CD4-positive, alpha-beta T cell (primary cell): ENCODE results near the gene RAMACL. TPM values are rescaled to one million over a fixed set of nuclear protein-coding genes. Genes with fewer than 3 reads are reported as not detected.

ENCODE experiments used
- ATAC-seq: fragments of 200-7000 bp; cut with Tn5 transposase; one replicate; pipeline ENCODE4 v1.10.0; 2022; ENCODE audit warnings: mild to moderate bottlenecking; ENCODE audit not compliant: poor library complexity
- CTCF ChIA-PET: fragments of 350-600 bp; sonication (Branson Sonifier 250); formaldehyde crosslinking; loops from one replicate; lab custom pipeline; 2021; ENCODE audit warnings: antibody characterized with exemption, inconsistent platforms; lab: Charles Lee
- POLR2A ChIA-PET: fragments of 350-600 bp; sonication (Branson Sonifier 250); formaldehyde crosslinking; loops from one replicate; lab custom pipeline; 2021; ENCODE audit warnings: antibody characterized with exemption, inconsistent platforms; lab: Charles Lee
- DNase-seq, 14 experiments: peaks; one replicate each; pipeline ENCODE4 v3.0.0-alpha.2; 2013 to 2020; ENCODE audit warnings: mixed read lengths in 2 of 14
- H3K27ac ChIP-seq, 2 donors: one replicate each; pipeline versions ENCODE4 v1.5.1 to v1.7.0; 2013; ENCODE audit warnings: low read length in 2 of 2, low read depth in 1 of 2, mild to moderate bottlenecking in 1 of 2
- H3K27me3 ChIP-seq, 2 experiments: 1 replicate in 1 of 2; 2 replicates in 1 of 2; pipeline versions ENCODE4 v1.6.1 to v1.7.0; 2013; ENCODE audit warnings: low read length in 2 of 2, control low read depth in 1 of 2, mild to moderate bottlenecking in 1 of 2, moderate library complexity in 1 of 2; ENCODE audit not compliant: insufficient read depth in 2 of 2, control insufficient read depth in 1 of 2
- H3K36me3 ChIP-seq: one replicate; pipeline ENCODE4 v1.6.1; 2013; ENCODE audit warnings: low read length, control low read depth; ENCODE audit not compliant: insufficient read depth
- H3K4me1 ChIP-seq: one replicate; pipeline ENCODE4 v1.6.1; 2013; ENCODE audit warnings: low read length, control low read depth; ENCODE audit not compliant: insufficient read depth
- H3K4me3 ChIP-seq: one replicate; pipeline ENCODE4 v1.5.1; 2013; ENCODE audit warnings: mild to moderate bottlenecking, low read length, moderate library complexity
- H3K9me3 ChIP-seq, 2 experiments: 1 replicate in 1 of 2; 2 replicates in 1 of 2; pipeline versions ENCODE4 v1.6.1 to v1.7.0; 2013; ENCODE audit warnings: low read length in 2 of 2, mild to moderate bottlenecking in 2 of 2, control low read depth in 1 of 2, moderate library complexity in 1 of 2; ENCODE audit not compliant: control insufficient read depth in 1 of 2, insufficient read depth in 1 of 2
- H3K27ac Mint-ChIP-seq: one replicate; pipeline ENCODE4 v1.8.0; 2020; ENCODE audit warnings: mixed read lengths
- H3K27me3 Mint-ChIP-seq: one replicate; pipeline ENCODE4 v1.8.0; 2021; ENCODE audit warnings: mixed read lengths
- H3K36me3 Mint-ChIP-seq: one replicate; pipeline ENCODE4 v1.8.0; 2021; ENCODE audit warnings: low read depth, mixed read lengths
- H3K4me1 Mint-ChIP-seq: one replicate; pipeline ENCODE4 v1.8.0; 2021; ENCODE audit warnings: low read depth, mixed read lengths
- H3K4me3 Mint-ChIP-seq: one replicate; pipeline ENCODE4 v1.8.0; 2020; ENCODE audit warnings: mild to moderate bottlenecking, mixed read lengths
- H3K9me3 Mint-ChIP-seq: one replicate; pipeline ENCODE4 v1.8.0; 2020; ENCODE audit warnings: mixed read lengths
- intact Hi-C, 2 experiments: fragments of 100-400 bp; cut with DNase I in 1 of 2; cut with micrococcal nuclease in 1 of 2; formaldehyde crosslinking; loops; one replicate each; pipeline versions ENCODE4 v1.15.1 to v1.9.0; 2023 to 2025; cut with DNase I, micrococcal nuclease
- total RNA-seq, 174 experiments: library from RNA in 2 of 174; stranded (reverse) in 2 of 174; gene quantifications; one replicate each; pipeline ENCODE4 v1.2.3 and lab custom pipeline; 2021 to 2026
- TF ChIP-seq, protein P1 (sequence below): fragments of 200-600 bp; IDR thresholded peaks from one replicate; pipeline ENCODE4 v1.8.0; 2022; ENCODE audit warnings: antibody characterized with exemption, mild to moderate bottlenecking

The RAMACL gene
- total RNA-seq, 2 experiments from 2014 or later, result 0.52 to 0.75 TPM

DNA sequence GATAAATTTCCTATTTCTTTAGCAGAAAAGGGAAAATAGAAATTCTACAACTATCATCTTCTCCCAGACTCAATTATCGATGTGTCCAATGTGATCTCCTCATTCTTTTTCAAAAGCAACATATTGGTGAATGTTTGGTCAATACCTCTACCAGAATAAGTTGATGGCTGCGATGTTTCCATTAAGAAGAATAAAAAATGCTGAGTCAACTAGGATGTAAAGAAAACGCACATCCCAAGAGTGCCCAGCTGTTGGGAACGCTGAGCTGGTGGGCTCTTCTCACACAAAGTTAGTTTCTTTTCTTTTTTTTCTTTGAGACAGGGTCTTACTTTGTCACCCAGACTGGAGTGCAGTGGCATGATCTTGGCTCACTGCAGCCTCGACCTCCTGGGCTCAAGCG, 39.8 kb downstream of the RAMACL start:
- Mint-ChIP-seq H3K36me3 (no peaks in the 10 kb centered on the region), H3K4me1 (peaks cover 5% of the 10 kb centered on the region), H3K27ac (no peak overlapping the region), H3K4me3 (no peak overlapping the region), H3K27me3 (no peaks in the 10 kb centered on the region), H3K9me3 (peaks cover 3% of the 10 kb centered on the region)
- Histone ChIP-seq H3K36me3 (no peaks in the 10 kb centered on the region), H3K4me1 (peaks cover 5% of the 10 kb centered on the region), H3K4me3 (no peak overlapping the region), H3K27ac (no peak overlapping the region), H3K9me3 (no peaks in the 10 kb centered on the region), H3K27me3 (no peaks in the 10 kb centered on the region)
- DNase-seq, result no peak
- CTCF ChIA-PET, result no interaction called here
- ATAC-seq, result no peak
- POLR2A ChIA-PET, result no interaction called here
- TF ChIP-seq, protein P1, sequence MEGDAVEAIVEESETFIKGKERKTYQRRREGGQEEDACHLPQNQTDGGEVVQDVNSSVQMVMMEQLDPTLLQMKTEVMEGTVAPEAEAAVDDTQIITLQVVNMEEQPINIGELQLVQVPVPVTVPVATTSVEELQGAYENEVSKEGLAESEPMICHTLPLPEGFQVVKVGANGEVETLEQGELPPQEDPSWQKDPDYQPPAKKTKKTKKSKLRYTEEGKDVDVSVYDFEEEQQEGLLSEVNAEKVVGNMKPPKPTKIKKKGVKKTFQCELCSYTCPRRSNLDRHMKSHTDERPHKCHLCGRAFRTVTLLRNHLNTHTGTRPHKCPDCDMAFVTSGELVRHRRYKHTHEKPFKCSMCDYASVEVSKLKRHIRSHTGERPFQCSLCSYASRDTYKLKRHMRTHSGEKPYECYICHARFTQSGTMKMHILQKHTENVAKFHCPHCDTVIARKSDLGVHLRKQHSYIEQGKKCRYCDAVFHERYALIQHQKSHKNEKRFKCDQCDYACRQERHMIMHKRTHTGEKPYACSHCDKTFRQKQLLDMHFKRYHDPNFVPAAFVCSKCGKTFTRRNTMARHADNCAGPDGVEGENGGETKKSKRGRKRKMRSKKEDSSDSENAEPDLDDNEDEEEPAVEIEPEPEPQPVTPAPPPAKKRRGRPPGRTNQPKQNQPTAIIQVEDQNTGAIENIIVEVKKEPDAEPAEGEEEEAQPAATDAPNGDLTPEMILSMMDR, result no peak
- intact Hi-C loops, result no loop called here

DNA sequence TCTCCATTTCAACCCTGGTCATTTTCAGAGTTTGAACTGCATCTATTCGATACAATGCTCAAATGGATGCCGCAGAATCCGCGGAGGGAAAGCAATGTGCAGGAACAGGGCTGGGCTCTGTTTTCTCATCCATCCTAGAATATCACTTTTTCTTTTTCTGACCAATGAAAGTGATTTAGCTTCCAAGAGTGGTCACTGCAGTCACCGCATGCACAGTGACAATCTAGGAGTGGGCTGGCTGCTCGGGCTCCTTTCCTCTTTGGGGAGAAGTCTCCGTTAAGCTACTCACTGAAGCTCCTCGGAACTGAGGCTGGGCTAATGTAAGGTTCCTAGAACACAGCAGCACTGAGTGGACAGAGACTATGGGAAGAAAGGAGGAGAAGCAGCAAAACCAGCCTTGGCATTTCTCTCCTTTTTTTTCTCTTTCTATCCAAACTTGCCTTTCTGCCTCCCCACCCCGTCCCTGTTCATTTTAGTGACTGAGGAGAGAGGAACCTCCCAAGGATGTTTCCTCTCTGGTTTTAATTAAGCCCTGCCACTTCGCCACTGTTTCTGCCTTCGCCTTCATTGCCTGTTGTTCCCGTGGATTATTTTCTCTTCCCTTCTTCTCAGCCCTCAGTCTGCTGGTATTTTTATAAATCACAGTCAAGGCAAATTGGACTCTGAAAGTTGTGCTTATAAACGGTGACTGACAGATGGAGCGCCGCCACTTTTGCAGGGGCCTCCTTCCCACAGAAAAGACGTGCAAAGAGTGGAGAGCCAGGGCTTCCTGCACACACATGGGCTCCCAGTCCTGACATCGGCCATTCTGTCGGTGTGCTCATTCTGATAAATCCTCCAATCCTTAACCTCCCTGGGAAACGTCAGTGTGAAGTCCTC, 41.1 kb downstream of the RAMACL start:
- Mint-ChIP-seq H3K36me3 (no peaks in the 10 kb centered on the region), H3K9me3 (peaks cover 3% of the 10 kb centered on the region), H3K27ac (no peak overlapping the region), H3K4me3 (no peak overlapping the region), H3K4me1 (peaks cover 18% of the 10 kb centered on the region), H3K27me3 (no peaks in the 10 kb centered on the region)
- Histone ChIP-seq H3K4me3 (no peak overlapping the region), H3K4me1 (peaks cover 17% of the 10 kb centered on the region), H3K36me3 (no peaks in the 10 kb centered on the region), H3K27ac (no peak overlapping the region), H3K27me3 (no peaks in the 10 kb centered on the region), H3K9me3 (no peaks in the 10 kb centered on the region)
- CTCF ChIA-PET, result no interaction called here
- no peak for ATAC-seq
- TF ChIP-seq, protein P1, result no peak
- intact Hi-C loops, result no loop called here
- no peak for DNase-seq
- POLR2A ChIA-PET, result no interaction called here

- Histone ChIP-seq H3K36me3 (no peaks in the 10 kb centered on the region), H3K27ac (no peak overlapping the region), H3K4me3 (no peak overlapping the region), H3K4me1 (peaks cover 27% of the 10 kb centered on the region), H3K9me3 (no peaks in the 10 kb centered on the region), H3K27me3 (no peaks in the 10 kb centered on the region)
- ChIA-PET CTCF (interaction anchor here (1.0 kb wide), 1 partner anchor 10 kb away, joined by 4 read pairs; no protein-coding TSS in a partner anchor), POLR2A (no interaction called here)
- Mint-ChIP-seq H3K4me3 (no peak overlapping the region), H3K36me3 (no peaks in the 10 kb centered on the region), H3K27ac (no peak overlapping the region), H3K4me1 (peaks cover 26% of the 10 kb centered on the region), H3K9me3 (peaks cover 3% of the 10 kb centered on the region), H3K27me3 (no peaks in the 10 kb centered on the region)
- DNase-seq (no peak), ATAC-seq (no peak)
- intact Hi-C loops, result no loop called here
- TF ChIP-seq, protein P1, result no peak
Measured at GRCh38 chr6:166544296-166544605, 42.2 kb downstream of the RAMACL start.
